Right lung (tissue), 5 donors: ENCODE data around the gene GATC. TPM values are rescaled to one million over a fixed set of nuclear protein-coding genes. Genes with fewer than 3 reads are reported as not detected.
A peak's percentile ranks its signal among the peaks of the same experiment; 100 is the strongest.
"Not testable (repeated sequence)": the region's sequence is repeated elsewhere in the genome, so short reads cannot be mapped to it uniquely, and the experiment has no call there.

ENCODE experiments used
- DNase-seq, 2 donors: peaks; one replicate each; pipeline ENCODE4 v3.0.0-alpha.2; 2013
- polyA plus RNA-seq, 5 donors: library from polyadenylated mRNA; unstranded; fragments of 120-200 nt; gene quantifications; one replicate each; pipeline versions ENCODE4 v1.2.1 to v1.2.3, GENCODE V29; 2013; ENCODE audit warnings: inconsistent platforms in 1 of 5, low replicate concordance in 1 of 5; ENCODE audit not compliant: insufficient read length in 5 of 5, insufficient read depth in 1 of 5

Gene GATC
- polyA plus RNA-seq, 5 donors, result 23.1 to 36.6 (median 32.4) TPM

DNA sequence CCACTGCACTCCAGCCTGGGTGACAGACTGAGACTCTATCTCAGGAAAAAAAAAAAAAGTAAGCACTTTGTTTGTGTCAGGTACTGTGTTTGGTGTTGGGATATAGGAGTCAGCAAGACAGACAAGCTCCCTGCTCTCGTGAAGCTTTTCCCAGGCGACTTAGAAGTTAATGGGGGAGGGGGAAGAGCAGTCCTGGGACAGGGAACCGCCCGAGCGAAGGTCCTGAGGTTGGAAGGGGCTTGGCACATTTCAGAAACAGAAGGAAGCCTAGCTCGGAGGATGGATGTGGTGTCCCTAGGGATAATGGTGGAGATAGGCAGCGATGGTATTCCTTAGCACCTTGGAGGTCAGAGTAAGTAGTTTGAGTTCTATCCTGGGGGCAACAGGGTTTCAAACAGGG, 16.9 kb upstream of the GATC start:
- no peak for DNase-seq

DNA sequence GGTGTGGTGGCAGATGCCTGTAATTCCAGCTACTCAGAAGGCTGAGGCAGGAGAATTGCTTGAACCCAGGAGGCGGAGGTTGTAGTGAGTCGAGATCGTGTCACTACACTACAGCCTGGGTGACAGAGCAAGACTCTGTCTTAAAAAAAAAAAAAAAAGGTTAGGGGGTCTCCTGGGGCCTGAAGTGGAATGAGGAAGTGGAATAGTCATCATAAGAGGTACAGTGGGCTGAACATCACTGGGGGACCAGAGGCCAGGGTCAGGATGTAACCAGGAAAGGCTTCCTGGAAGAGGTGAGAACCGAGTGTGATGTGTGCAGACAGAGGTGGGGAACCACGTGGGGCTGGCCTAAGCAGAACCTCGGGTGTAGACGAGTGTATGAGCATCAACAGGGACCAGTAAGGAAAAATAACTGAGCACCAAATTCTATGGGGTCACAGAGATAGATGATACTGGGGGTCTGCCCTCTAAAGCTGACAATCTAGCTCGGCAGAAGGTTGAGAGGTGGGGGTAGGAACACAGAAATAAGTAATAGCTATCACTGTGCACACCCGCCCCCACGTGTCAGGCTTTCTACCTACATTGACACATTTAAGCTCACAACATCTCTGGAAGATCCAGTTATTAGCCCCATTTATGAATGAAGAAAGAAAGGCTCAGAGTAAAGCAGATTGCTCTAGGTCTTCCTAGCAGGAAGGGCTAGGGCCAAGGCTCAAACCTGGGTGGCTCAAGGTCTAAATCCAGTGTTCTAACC, 13.3 kb upstream of the GATC start:
- DNase-seq, result no peak

DNA sequence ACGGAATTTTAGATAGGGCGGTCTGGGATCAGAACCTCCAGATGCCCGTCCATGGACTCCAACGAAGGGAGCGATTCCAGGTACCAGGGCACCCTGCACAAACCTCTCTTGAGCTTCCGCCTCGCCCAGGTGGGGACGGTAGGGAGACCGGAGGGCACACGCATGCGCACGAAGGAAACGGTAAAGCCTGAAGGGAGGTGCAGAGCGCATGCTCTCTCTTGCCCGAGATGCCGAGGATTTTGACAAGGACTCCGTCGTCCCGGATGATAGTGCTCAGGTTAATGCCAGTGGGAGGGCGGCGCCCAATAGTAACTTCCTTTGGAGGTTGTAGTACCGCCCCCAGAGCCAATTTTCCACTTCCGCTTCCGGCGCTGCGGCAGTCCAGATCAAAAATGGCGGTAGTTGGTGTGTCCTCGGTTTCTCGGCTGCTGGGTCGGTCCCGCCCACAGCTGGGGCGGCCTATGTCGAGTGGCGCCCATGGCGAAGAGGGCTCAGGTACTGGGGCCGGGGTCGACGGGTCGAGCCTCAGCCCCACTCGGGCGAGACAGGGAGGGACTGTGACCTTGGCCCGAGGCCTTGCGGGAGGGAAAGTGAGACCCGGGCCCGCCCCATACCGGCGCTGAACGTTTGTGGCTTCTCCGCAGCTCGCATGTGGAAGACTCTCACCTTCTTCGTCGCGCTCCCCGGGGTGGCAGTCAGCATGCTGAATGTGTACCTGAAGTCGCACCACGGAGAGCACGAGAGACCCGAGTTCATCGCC, 8.3 kb upstream of the GATC start, which contains the start of gene COX6A1:
COX6A1 (plus strand) TSS at position 379 of the 760 bp plus-strand sequence; CDS start at position 393, 14 bp downstream.
- DNase-seq, result peak; percentile 89 to 91

DNA sequence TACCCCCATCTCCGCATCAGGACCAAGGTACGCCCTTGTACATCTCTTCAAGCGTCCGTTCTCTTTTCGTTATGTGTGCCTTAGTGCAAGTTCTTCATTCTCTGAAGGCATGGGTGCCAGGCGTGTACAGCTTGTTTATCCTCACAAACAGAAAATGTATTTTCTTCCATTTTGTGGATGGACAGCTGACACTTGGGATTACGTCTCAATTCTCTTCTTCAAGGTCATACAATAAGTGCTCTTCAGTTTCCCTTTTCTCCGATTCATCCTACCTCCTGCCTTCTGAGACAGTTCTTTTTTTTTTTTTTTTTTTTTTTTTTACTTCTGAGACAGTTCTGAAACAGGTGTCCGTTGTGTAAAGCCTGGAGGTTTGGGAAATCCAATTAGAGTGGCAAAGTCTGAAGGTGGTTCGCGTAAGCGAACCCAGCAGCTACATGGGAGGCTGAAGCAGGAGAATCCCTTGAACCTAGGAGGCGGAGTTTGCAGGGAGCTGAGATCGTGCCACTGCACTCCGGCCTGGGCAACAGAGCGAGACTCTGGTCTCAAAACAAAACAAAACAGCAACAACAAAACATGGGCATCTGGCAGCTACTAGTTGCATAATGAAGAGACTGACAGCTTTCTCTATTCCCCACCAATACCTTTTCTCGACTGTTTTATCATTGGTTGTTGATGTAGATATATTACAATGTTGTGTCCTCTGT, 7.6 kb upstream of the GATC start:
- no peak for DNase-seq

DNA sequence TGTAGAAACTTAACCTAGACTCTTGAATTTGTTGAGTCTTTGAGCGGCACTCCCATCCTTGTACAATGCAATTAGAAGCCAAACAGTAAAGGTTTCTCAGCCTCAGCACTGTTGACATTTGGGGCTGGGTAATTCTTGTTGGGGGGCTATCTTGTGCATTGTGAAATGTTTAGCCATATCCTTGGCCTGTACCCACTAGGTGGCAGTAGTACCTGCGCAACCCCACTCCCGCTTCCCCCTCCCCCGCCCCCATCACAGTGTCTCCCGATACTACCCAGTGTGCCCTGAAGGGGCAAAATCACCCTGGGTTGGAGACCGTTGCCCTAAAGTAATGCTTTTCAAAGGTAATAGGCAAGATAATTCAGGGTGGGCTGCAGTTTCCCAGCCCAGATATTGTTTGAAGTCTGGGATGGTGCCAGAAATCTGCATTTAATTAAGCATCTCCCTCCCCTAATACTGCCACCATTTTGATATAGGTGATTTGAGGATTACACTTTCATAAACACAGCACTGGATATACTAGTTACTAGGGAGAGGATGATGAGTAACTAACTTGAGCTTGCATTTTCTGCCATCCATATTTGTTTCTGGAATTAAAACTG, 6.5 kb upstream of the GATC start:
- DNase-seq, result peak; percentile 10 to 20

DNA sequence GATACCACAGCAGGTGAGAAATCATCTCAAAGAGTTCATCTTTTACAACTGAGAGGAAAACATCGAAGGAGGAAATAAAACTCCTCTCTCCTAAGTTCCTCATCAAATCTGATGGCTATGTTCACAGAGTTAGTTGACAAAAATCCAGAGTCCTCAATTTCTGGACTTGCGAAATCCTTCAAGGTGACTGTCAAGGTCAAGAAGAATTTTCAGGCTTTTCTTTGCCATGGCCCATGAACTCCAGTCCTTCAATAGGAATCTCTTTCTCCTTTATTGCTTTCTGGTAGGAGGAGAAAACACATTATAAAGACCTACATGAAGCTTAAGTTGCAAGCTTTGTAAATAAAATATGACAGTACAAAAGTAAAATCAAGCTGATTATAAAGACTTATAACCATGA, 1.6 kb upstream of the GATC start:
- DNase-seq, result no peak

DNA sequence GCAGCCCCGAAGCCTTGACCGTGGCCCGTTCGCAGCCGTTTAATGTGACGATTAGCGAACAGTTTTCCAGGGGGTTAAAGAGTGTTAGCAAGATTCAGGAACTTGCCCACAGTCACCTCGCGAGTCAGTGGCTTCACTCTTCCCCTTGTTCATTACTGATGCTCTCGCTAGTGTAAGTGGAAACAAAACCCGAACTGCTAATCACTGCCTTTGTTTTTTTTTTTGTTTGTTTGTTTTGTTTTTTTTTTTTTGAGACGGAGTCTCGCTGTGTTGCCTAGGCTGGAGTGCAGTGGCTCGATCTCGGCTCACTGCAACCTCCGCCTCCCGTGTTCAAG, 567 bp downstream of the GATC start:
- not testable (repeated sequence) for DNase-seq

DNA sequence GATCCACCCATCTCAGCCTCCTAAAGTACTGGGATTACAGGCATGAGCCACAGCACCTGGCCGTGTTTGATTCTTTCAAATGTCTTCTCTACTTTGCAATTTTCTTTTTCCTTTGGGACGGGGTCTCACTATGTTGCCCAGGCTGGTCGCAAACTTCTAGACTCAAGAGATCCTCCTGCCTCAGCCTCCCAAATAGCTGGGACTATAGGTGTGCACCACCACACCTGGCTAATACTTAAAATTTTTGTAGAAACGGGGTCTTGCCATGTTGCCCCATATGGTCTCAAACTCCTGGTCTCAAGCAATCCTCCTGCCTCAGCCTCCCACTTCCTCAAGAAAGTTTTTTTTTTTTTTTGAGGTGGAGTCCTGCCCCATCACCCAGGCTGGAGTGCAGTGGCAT, 1.7 kb downstream of the GATC start:
- DNase-seq, result no peak

DNA sequence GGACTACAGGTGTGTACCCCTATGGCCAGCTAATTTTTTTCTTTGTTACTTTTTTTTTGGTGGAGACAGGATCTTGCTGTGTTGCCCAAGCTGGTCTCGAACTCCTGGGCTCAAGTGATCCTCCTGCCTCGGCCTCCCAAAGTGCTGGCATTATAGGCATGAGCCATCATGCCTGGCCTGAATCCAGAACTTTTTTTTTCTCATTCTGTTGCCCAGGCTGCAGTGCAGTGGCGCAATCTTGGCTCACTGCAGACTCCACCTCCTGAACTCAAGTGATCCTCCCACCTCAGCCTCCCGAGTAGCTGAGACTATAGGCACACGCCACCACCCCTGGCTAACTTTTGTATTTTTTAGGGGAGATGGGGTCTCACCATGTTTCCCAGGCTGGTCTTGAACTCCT, 6.3 kb downstream of the GATC start:
- DNase-seq, result not testable (repeated sequence)

DNA sequence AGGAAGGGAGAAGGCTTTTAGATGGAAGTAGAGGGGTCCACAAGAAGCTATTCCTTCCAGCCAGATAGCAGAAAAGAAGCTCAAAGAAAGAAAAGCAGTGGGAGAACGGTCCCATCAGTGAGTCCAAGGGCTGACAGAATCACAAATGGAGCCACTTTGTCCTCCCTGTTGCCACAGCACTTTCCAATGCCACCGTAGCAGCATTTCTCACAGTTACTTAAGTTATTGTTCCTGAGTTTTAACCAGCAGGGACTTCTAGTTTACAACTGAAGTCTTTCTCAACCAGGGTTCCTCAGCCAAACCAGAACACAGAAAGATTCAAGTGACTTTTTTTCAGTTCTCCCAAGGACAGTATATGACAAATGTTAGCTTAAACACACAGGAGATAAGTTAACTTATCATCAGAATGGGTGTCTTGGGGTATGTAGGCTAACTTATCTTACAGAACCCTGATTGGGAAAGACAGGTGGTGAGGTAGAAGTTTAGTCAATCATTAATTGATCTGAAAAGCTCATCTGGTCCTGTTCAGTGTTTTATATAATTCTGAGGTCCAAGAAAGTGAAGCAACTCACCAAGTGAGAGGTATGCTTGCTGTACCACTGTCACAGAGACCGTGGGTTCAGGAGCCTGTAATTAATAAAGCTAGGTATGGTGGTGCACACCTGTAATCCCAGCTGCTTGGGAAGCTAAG, 7.0 kb downstream of the GATC start:
- no peak for DNase-seq

DNA sequence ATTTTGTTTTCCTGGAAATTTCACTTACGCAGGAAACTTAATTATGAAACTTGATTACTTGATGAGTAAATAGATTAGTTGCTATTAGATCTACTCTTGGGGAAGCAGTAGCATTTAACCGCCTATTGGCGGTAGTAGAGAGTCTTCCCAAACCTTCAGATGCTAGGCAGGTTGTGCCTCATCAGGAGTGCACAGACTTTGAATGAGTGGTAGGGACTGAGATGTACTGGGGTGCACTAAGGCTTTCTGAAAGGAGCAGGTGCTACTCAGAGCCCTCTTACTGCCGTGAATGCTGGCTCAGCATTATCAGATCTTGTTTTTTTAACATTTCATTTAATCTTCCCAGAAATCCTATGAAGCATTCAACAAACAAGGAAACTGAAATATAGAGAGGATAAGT, 7.7 kb downstream of the GATC start:
- no peak for DNase-seq

DNA sequence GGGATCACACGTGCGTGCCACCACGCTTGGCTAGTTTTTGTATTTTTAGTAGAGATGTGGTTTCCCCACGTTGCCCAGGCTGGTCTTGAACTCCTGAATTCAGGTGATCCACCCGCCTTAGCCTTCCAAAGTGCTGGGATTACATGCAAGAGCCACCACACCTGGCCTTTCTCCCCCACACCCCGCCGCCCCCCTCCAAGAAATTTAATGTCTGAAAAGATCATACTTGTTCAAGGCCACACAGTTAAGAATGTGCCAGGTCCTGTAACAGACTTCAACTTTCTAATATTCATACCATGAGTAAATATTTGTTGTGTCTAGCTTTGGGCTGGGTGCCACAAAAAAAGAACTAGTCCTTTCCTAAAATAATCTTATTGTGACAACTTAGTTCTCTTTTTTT, 9.1 kb downstream of the GATC start:
- no peak for DNase-seq

DNA sequence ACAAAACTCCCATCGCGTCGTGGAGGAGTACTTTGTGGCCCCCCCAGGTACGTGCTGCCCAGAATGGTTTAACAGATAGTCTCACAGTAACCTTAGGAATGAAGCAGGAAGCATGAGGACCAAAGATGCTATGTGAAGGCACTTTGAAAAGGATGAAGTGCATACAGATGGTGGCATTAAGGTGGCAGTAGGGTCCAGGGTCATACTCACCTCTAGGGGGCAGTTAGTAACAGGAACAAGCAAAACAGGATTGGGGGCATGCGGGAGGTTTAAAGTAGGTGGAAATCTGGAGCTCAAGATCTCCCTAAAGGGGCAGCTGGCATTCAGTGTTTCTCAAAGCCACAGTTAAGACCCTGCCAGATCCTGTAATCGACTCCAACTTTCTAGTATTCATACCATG, 10.9 kb downstream of the GATC start:
- DNase-seq, result no peak

DNA sequence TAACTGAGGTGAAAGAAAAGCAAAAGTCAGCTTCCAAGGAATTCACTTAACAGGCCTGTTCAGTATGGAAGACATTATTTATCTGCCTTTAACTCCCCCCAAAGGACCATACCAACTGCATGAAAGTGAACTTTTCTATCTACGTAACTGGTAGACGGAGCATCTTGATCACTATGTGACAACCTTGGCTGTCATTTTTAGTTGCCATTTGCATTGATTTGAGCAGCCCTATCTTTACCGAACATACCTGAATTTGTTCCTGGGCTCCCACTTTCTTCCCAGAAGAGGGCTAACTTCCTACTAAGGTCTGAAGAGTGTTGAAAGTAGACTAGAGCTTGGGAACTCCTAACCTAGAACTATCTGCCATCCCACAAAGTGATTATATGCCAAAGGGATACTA, 13.9 kb downstream of the GATC start:
- DNase-seq, result no peak

DNA sequence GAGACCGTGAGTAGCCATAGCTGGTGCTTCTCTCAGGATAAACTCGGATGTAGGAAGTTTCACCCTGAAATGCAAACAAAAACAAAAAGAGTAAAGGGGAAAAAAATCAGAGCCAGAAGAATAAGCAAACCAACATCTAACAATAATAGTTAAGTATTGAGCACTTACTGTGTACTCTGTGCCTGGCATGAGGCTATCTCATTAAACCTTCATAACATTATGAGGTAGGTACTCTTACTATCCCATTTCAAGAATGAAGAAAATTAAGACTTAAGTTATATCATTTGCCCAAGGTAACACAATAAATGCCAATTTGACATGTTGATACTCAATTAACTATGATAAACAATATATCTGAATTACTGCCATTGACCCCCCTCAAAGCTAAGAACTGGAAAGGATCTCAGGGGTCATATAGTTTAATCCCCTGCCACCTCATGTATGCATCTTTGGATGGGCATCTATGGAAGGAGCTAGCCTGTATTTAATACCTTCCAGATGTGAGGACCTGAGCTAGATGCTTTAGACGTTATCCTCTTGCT, 15.9 kb downstream of the GATC start:
- no peak for DNase-seq

DNA sequence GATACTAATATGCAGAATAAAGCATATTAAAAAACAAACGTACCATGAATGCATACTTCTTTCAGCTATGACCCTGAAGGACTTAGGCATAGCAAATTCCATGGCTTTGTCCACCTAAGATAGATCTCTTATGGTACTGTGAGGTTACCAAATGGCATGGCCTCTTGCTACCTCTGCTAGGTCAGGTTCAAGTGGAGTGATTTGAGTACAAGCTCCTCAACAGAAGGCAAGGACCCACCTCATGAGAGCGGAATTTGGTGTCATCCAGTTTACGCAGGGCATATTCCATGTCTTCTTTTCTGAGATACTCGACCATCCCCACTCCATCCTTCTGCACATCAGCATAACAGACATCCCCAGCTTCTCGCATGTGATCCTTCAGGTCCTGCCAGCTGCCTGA, 17.5 kb downstream of the GATC start:
- no peak for DNase-seq

DNA sequence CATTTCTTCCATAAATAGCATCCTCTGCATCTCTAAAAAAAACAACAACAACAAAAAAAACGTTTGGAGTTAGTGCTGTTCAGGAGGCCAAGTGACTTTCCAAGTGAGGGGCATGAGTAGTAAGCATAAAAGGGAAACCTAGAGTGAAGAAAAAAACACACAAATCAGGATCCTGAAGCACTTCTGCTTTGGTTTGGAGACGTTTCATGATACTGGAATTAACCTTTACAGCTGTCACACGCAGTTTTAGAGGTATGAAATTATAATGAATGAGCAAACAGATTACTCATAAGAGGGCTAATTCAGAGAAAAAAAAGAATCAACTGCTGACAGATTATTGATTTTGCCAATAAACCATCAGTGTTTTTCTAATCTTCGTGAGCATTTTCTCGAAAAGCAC, 19.5 kb downstream of the GATC start:
- DNase-seq, result no peak

DNA sequence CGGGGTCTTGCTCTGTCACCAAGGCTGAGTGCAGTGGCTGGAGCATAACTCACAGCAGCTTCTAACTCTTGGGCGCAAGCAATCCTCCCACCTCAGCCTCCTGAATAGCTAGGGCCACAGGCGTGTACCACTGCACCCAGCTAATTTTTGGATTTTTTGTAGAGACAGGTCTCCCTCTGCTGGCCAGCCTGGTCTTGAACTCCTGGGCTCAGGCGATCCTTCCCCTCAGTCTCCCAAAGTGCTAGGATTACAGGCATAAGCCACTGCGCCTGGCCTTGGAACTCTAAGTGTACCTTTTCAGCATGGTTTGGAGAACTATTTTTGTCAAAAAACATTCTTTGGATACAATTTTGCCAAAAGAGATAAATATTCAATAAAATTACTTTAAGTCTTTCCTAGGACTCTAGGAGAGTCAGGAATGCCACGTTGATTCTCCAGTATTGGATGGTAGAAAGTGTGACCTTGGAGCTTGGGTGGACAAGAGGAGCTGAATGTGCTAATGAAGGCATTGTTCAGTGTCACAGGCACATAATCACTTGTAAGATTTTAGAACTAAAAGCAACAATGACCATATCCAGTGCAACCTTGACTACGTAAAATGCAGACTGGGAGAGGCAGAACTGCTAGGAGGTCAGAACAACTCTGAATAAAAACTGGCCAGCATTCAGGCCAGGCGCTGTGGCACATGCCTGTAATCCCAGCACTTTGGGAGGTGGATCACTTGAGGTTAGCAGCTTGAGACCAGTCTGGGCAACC, 20.5 kb downstream of the GATC start:
- peak in 1 of 2 donors; percentile 13 for DNase-seq

DNA sequence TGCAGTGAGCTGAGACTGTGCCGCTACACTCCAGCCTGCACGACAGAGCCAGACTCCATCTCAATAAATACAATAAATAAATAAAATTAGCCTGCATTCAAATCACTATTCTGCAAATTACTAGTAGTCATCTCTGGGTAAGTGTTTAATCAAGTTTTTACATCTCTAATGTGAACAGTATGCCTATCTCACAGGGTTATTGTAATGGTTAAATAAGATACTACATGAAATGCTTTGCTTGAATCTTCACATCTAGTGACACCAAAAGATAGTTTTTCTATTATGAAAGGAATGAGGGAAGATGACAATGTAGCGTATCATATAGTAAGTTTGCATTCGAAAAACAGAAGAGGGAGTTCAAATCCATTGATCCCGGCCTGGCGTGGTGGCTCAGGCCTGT, 21.2 kb downstream of the GATC start:
- DNase-seq, result no peak

DNA sequence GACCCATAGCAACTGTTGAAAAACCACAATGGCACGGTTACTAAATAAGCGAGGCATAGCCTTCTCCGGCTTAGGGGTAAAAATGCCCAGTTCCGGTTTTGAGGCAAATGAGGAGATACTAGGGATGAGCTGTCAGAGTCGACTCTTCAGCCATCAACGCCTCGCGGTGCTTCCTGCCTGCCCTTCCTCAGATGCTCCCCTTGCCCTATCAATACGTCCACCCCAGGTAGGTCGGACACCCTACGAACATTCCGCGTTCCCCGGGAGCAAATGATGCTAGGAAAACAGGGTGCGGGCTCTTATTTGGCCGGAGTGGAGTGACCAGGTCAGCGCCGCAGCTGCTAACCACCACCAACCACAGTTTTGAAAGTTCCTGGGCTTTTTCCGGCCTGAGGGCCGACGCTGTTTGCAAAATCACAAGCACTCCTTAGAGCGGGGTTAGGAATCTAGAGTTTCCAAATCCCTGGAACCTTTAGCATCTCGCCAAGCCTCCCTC, 22.1 kb downstream of the GATC start:
- peak in 1 of 2 donors; percentile 46 for DNase-seq
